HepG2 (cell line): Measurements from ENCODE around the gene COMMD7. TPM values are rescaled to one million over a fixed set of nuclear protein-coding genes. Genes with fewer than 3 reads are reported as not detected.
"Not testable (repeated sequence)": the region's sequence is repeated elsewhere in the genome, so short reads cannot be mapped to it uniquely, and the experiment has no call there.

Experiments
- ATAC-seq: fragments of 200-7000 bp; cut with Tn5 transposase; 3 replicates; pipeline ENCODE4 v1.9.1; 2020; ENCODE audit warnings: mild to moderate bottlenecking, moderate library complexity
- BruUV-seq: library from RNA; stranded (reverse); fragments of 400-500 nt; replicated peaks from 2 replicates; lab custom pipeline; 2021; lab: Mats Ljungman, UMichigan
- CTCF ChIA-PET: fragments of 300-600 bp; formaldehyde crosslinking; extraction: SDS; loops from one replicate; lab custom pipeline; 2021; ENCODE audit warnings: low total read pairs, inconsistent platforms, low intra/inter-chr PET ratio; lab: Yijun Ruan, JAX
- POLR2A ChIA-PET: fragments of 350-600 bp; sonication (Branson Sonifier 250); formaldehyde crosslinking; loops from one replicate; lab custom pipeline; 2020; ENCODE audit warnings: antibody characterized with exemption, inconsistent platforms; lab: Yijun Ruan, JAX
- DNase-seq: peaks from one replicate; pipeline ENCODE4 v3.0.0-alpha.2; 2015; ENCODE audit warnings: low spot score
- FAIRE-seq: peaks from 3 replicates; lab custom pipeline; 2011; peaks lifted over from hg19 to GRCh38; lab: Jason Lieb, UNC
- H2AFZ ChIP-seq: one replicate; pipeline ENCODE4 v1.6.1; 2011; ENCODE audit warnings: low read length, inconsistent platforms
- H3K27ac ChIP-seq: fragments of 300-600 bp; 3 replicates; pipeline ENCODE4 v1.8.0; 2011; ENCODE audit warnings: mixed run types, mild to moderate bottlenecking, mixed read lengths, low read length, inconsistent platforms; ENCODE audit not compliant: insufficient read depth; ENCODE audit errors: extremely low read length
- H3K27me3 ChIP-seq, 2 experiments: fragments of 200-600 bp in 1 of 2; 2 replicates in 1 of 2; 3 replicates in 1 of 2; pipeline versions ENCODE4 v1.6.0 to v1.8.0; 2011; ENCODE audit warnings: low read length in 2 of 2, mild to moderate bottlenecking in 2 of 2, moderate library complexity in 2 of 2, inconsistent platforms in 1 of 2; ENCODE audit not compliant: insufficient read depth in 2 of 2, control insufficient read depth in 1 of 2
- H3K36me3 ChIP-seq, 2 experiments: fragments of 200-600 bp in 1 of 2; replicated peaks in 1 of 2; 2 replicates in 1 of 2; 3 replicates in 1 of 2; pipeline versions ENCODE4 v1.5.1 to v1.8.0; 2011; ENCODE audit warnings: low read length in 2 of 2, inconsistent platforms in 1 of 2; ENCODE audit not compliant: insufficient read depth in 2 of 2, control insufficient read depth in 1 of 2
- H3K4me1 ChIP-seq: 2 replicates; pipeline ENCODE4 v1.5.1; 2012; ENCODE audit warnings: low read length, inconsistent platforms; ENCODE audit not compliant: insufficient read depth
- H3K4me2 ChIP-seq: 2 replicates; pipeline ENCODE4 v1.6.0; 2011; ENCODE audit warnings: low read depth, low read length, inconsistent platforms
- H3K4me3 ChIP-seq, 3 experiments: fragments of 200-600 bp in 1 of 3; sonication (generic), shearing (Covaris generic) in 1 of 3; replicated peaks in 1 of 3; 2 replicates each; pipeline ENCODE4 v1.5.1; 2011 to 2016; ENCODE audit warnings: low read length in 3 of 3, inconsistent platforms in 2 of 3, low read depth in 2 of 3, mild to moderate bottlenecking in 2 of 3, control low read depth in 1 of 3, mixed read lengths in 1 of 3; ENCODE audit not compliant: insufficient read depth in 1 of 3
- H3K79me2 ChIP-seq: one replicate; pipeline ENCODE4 v1.6.1; 2011; ENCODE audit warnings: low read length, inconsistent platforms; ENCODE audit not compliant: insufficient read depth
- H3K9ac ChIP-seq: 2 replicates; pipeline ENCODE4 v1.6.0; 2011; ENCODE audit warnings: mild to moderate bottlenecking, low read depth, low read length, inconsistent platforms; ENCODE audit not compliant: insufficient read depth
- H3K9me3 ChIP-seq: 2 replicates; pipeline ENCODE4 v1.5.1; 2012; ENCODE audit warnings: mild to moderate bottlenecking, low read length
- H4K20me1 ChIP-seq: 2 replicates; pipeline ENCODE4 v1.6.0; 2011; ENCODE audit warnings: inconsistent platforms, mild to moderate bottlenecking, low read length, moderate library complexity; ENCODE audit not compliant: insufficient read depth
- ATF3 ChIP-seq: sonication (generic); formaldehyde crosslinking; IDR thresholded peaks from 2 replicates; pipeline ENCODE4 v1.4.0; 2020; ENCODE audit warnings: missing genetic modification reagents
- CEBPG ChIP-seq: IDR thresholded peaks from 2 replicates; pipeline ENCODE4 v1.6.1; 2016
- TEAD3 ChIP-seq: optimal IDR thresholded peaks from 2 replicates; pipeline ENCODE3; 2016; ENCODE audit warnings: borderline replicate concordance
- ZNF121 ChIP-seq: sonication (generic); formaldehyde crosslinking; IDR thresholded peaks from 2 replicates; pipeline ENCODE4 v1.5.0; 2020; ENCODE audit warnings: mild to moderate bottlenecking, missing genetic modification reagents
- WGBS: methylation state at CpG from one replicate; pipeline ENCODE4 v1.1.6; 2017; ENCODE audit warnings: low lambda C conversion rate; 5-methylcytosine and 5-hydroxymethylcytosine counted together
- in situ Hi-C: cut with HindIII; loops from 2 replicates; pipeline ENCODE4 v1.10.0; 2017; ENCODE audit warnings: low pct_unique_long_range_greater_than_20kb; ENCODE audit not compliant: extremely low pct_ligation_motif_present
- intact Hi-C: fragments of 100-400 bp; cut with micrococcal nuclease; formaldehyde crosslinking; loops from one replicate; pipeline ENCODE4 v1.10.0; 2022; ENCODE audit not compliant: unreplicated experiment
- polyA plus RNA-seq, 8 experiments: library from polyadenylated mRNA; depleted of rRNA in 3 of 8; stranded (reverse) in 7 of 8; unstranded in 1 of 8; fragments of >200 nt; fragmentation: Illumina TruSeq in 4 of 8; extraction: Trizol in 4 of 8; gene quantifications; 2 replicates each; pipeline versions ENCODE4 v1.2.1 to v1.2.3, GENCODE V29; 2011 to 2016; ENCODE audit warnings: low read depth in 4 of 8, missing spikeins in 1 of 8, mixed read lengths in 1 of 8; ENCODE audit not compliant: insufficient read depth in 1 of 8
- total RNA-seq, 5 experiments: library from RNA; depleted of rRNA; stranded (reverse); fragments of >200 nt; fragmentation: Illumina TruSeq; extraction: Trizol; gene quantifications; 2 replicates each; pipeline ENCODE4 v1.2.3, GENCODE V29; 2016; ENCODE audit warnings: low read depth in 1 of 5
- TF ChIP-seq, protein P1 (sequence below): sonication (generic); formaldehyde crosslinking; IDR thresholded peaks from 2 replicates; pipeline ENCODE4 v1.5.0; 2020; ENCODE audit warnings: mild to moderate bottlenecking, missing genetic modification reagents

Gene COMMD7
- total and polyA plus RNA-seq, 2 of the 13 experiments (the other 11 are each of a cell fraction or from before 2014, with no cell fraction given) = 42.1 to 53.3 TPM

GRCh38 chr20:32729334-32729733, 13.9 kb downstream of the COMMD7 start:
- POLR2A ChIA-PET, CTCF ChIA-PET: not testable (repeated sequence)
- 96% methylated on average over 5 of the region's 5 CpGs for WGBS

GRCh38 chr20:32728435-32728834, 14.8 kb downstream of the COMMD7 start:
- ATAC-seq, H4K20me1 ChIP-seq, H3K9ac ChIP-seq, BruUV-seq, H3K27me3 ChIP-seq, H3K9me3 ChIP-seq, H2AFZ ChIP-seq, in situ Hi-C loops, H3K27ac ChIP-seq, H3K79me2 ChIP-seq, FAIRE-seq, CTCF ChIA-PET: not testable (repeated sequence)
- 89% methylated on average over 6 of the region's 6 CpGs for WGBS
- peaks cover 10 to 17% of the 10 kb centered on the region in 2 experiments for H3K36me3 ChIP-seq
- TF ChIP-seq, protein P1, sequence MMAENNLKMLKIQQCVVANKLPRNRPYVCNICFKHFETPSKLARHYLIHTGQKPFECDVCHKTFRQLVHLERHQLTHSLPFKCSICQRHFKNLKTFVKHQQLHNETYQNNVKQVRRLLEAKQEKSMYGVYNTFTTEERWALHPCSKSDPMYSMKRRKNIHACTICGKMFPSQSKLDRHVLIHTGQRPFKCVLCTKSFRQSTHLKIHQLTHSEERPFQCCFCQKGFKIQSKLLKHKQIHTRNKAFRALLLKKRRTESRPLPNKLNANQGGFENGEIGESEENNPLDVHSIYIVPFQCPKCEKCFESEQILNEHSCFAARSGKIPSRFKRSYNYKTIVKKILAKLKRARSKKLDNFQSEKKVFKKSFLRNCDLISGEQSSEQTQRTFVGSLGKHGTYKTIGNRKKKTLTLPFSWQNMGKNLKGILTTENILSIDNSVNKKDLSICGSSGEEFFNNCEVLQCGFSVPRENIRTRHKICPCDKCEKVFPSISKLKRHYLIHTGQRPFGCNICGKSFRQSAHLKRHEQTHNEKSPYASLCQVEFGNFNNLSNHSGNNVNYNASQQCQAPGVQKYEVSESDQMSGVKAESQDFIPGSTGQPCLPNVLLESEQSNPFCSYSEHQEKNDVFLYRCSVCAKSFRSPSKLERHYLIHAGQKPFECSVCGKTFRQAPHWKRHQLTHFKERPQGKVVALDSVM (CRISPR knock-in tag) = peak; percentile 95
- 0 out of 2 replicates have a peak, but pooled peaks have one; percentile 58 for TF ChIP-seq ATF3 (CRISPR knock-in tag)
- TF ChIP-seq TEAD3 (CRISPR knock-in tag) = peak; percentile 30
- TF ChIP-seq CEBPG (CRISPR knock-in tag) = peak; percentile 55
- TF ChIP-seq, all 625 proteins: peak for 4; not testable (repeated sequence) for 621
- intact Hi-C loops, H3K4me2 ChIP-seq, POLR2A ChIA-PET, H3K4me3 ChIP-seq, DNase-seq: not testable (repeated sequence)
- peaks cover 16% of the 10 kb centered on the region for H3K4me1 ChIP-seq

More at GRCh38 chr20:32729334-32729733, 13.9 kb downstream of the COMMD7 start:
- H3K9ac ChIP-seq, H3K4me3 ChIP-seq, DNase-seq, ATAC-seq, H2AFZ ChIP-seq, BruUV-seq, H3K27me3 ChIP-seq, in situ Hi-C loops, intact Hi-C loops, H3K4me2 ChIP-seq, H3K9me3 ChIP-seq, H3K79me2 ChIP-seq, FAIRE-seq, H4K20me1 ChIP-seq, H3K27ac ChIP-seq: not testable (repeated sequence)
- TF ChIP-seq ZNF121 (CRISPR knock-in tag) = peak; percentile 71
- H3K36me3 ChIP-seq = peaks cover 10 to 17% of the 10 kb centered on the region in 2 experiments
- H3K4me1 ChIP-seq = peaks cover 16% of the 10 kb centered on the region
